ENCODE data around the gene CCSER1. TPM values are rescaled to one million over a fixed set of nuclear protein-coding genes. Genes with fewer than 3 reads are reported as not detected.

The CCSER1 gene
- total RNA-seq, 2 experiments from 2014 or later: not detected

GRCh38 chr4:90317785-90318184 lies 190.6 kb downstream of the CCSER1 start:
- Mint-ChIP-seq H3K36me3 (ENCODE audit: low read depth) (no peaks in the 10 kb centered on the region), H3K4me1 (ENCODE audit: low read depth) (no peaks in the 10 kb centered on the region), H3K27ac (no peak overlapping the region), H3K4me3 (no peak overlapping the region), H3K27me3 (no peaks in the 10 kb centered on the region), H3K9me3 (no peaks in the 10 kb centered on the region)
- ChIA-PET CTCF (interaction anchor here (1.6 kb wide), 1 partner anchor 9 kb away, joined by 3 read pairs; no protein-coding TSS in a partner anchor), POLR2A (no interaction called here)
- ATAC-seq (no peak), DNase-seq (no peak)
- intact Hi-C loops (cut with micrococcal nuclease): no loop called here
- TF ChIP-seq CTCF (IDR thresholded peaks at IDR 0.05): no peak

- Mint-ChIP-seq H3K4me1 (ENCODE audit: low read depth) (no peaks in the 10 kb centered on the region), H3K27me3 (no peaks in the 10 kb centered on the region), H3K4me3 (no peak overlapping the region), H3K36me3 (ENCODE audit: low read depth) (no peaks in the 10 kb centered on the region), H3K27ac (no peak overlapping the region), H3K9me3 (no peaks in the 10 kb centered on the region)
- no peak for TF ChIP-seq CTCF (IDR thresholded peaks at IDR 0.05)
- ATAC-seq (no peak), DNase-seq (no peak)
- CTCF ChIA-PET: interaction anchor here (1.6 kb wide), 1 partner anchor 10 kb away, joined by 3 read pairs; no protein-coding TSS in a partner anchor
- intact Hi-C loops (cut with micrococcal nuclease): no loop called here
- POLR2A ChIA-PET: no interaction called here
Observed at GRCh38 chr4:90318193-90318592, 191.0 kb downstream of the CCSER1 start.

GRCh38 chr4:90328558-90328957 lies 201.4 kb downstream of the CCSER1 start:
- Mint-ChIP-seq H3K36me3 (ENCODE audit: low read depth) (no peaks in the 10 kb centered on the region), H3K27me3 (no peaks in the 10 kb centered on the region), H3K4me1 (ENCODE audit: low read depth) (no peaks in the 10 kb centered on the region), H3K4me3 (no peak overlapping the region), H3K9me3 (no peaks in the 10 kb centered on the region), H3K27ac (no peak overlapping the region)
- ChIA-PET POLR2A (no interaction called here), CTCF (no interaction called here)
- no peak for TF ChIP-seq CTCF (IDR thresholded peaks at IDR 0.05)
- intact Hi-C loops (cut with micrococcal nuclease): no loop called here
- DNase-seq: no peak
- no peak for ATAC-seq

- no peak for TF ChIP-seq CTCF (IDR thresholded peaks at IDR 0.05)
- Mint-ChIP-seq H3K9me3 (no peaks in the 10 kb centered on the region), H3K4me1 (ENCODE audit: low read depth) (no peaks in the 10 kb centered on the region), H3K27me3 (no peaks in the 10 kb centered on the region), H3K27ac (no peak overlapping the region), H3K4me3 (no peak overlapping the region), H3K36me3 (ENCODE audit: low read depth) (no peaks in the 10 kb centered on the region)
- CTCF ChIA-PET: no interaction called here
- POLR2A ChIA-PET: no interaction called here
- DNase-seq (no peak), ATAC-seq (no peak)
- intact Hi-C loops (cut with micrococcal nuclease): no loop called here
Observed at GRCh38 chr4:90330546-90330945, 203.4 kb downstream of the CCSER1 start.

GRCh38 chr4:90345549-90346215 lies 218.5 kb downstream of the CCSER1 start:
- ChIA-PET CTCF (no interaction called here), POLR2A (no interaction called here)
- Mint-ChIP-seq H3K4me1 (ENCODE audit: low read depth) (no peaks in the 10 kb centered on the region), H3K9me3 (no peaks in the 10 kb centered on the region), H3K27ac (no peak overlapping the region), H3K36me3 (ENCODE audit: low read depth) (no peaks in the 10 kb centered on the region), H3K4me3 (no peak overlapping the region), H3K27me3 (no peaks in the 10 kb centered on the region)
- no peak for DNase-seq
- TF ChIP-seq CTCF (IDR thresholded peaks at IDR 0.05): no peak
- ATAC-seq: no peak
- intact Hi-C loops (cut with micrococcal nuclease): no loop called here

Measured in activated CD8-positive, alpha-beta T cell treated with anti-CD3 and anti-CD28 coated beads for 36 hours (primary cell).